ENCODE results near the gene CD36.
A peak's percentile ranks its signal among the peaks of the same experiment; 100 is the strongest.

CD36 gene

GRCh38 chr7:80629023-80629422 lies 9.4 kb upstream of the CD36 start:
- no peak for DNase-seq

GRCh38 chr7:80630608-80631405 lies 7.6 kb upstream of the CD36 start:
- DNase-seq, result peak; percentile 45

DNA sequence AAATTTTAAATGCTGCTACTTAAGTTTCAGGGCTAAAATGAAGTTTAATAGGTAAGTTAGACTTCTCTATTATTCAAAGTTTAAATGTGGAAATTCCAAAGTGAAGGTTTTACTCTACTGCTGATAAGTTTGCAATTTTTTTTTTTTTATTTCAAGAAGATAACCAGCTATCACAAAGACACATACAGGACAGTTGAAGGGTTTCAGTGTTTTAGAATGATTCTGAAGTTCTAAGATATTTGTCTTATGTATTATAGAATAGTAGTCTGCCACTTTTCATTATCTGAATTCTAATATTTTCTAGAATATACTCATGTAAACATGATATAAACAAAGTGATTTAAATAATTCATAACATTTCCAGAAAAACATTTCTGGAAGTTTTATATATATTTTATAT lies 7.0 kb upstream of the CD36 start:
- no peak for DNase-seq

- no peak for DNase-seq
These were observed 6.3 kb upstream of the CD36 start for GRCh38 chr7:80632139-80632538.

GRCh38 chr7:80632819-80633218 lies 5.6 kb upstream of the CD36 start:
- no peak for DNase-seq

DNA sequence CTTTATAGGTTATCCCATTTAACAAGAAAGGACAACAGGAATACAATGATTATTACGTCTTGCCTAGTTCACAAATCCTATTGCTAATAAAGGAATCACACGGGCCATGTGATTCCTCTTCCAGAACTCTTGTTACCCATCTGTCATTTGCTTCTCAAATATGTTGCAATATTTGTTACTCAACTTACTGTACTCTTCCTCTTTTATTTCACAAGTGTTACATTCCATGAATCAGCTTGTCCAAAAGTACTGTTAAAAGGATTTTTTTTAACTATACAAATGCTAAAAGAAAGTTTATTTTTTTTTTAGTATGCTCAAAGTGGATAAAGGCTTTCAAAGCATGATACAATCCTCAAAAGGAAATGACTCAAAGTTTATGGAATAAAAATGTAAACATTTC lies 3.9 kb upstream of the CD36 start:
- no peak for DNase-seq

GRCh38 chr7:80635533-80635932 lies 2.9 kb upstream of the CD36 start:
- DNase-seq, result no peak

DNA sequence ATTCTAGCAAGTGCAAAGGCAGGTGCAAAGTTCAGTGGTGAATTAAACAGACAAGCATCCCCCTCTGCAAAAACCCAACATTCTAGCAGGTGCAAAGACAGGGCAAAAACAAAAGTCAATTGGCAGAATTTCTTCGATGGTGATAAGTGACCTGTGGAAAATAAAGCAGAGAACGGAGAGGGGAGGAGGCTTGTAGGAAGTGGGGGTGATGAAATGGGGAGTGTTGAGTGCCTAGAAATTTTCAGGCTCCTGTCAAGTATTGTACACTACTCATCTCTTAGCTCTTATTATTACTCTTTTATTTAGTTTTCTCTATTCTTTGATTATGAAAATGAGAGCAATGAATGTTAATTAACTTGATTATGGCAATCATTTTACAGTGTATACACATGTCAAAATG lies 2.4 kb upstream of the CD36 start:
- no peak for DNase-seq

GRCh38 chr7:80636709-80637108 lies 1.7 kb upstream of the CD36 start:
- DNase-seq, result no peak

GRCh38 chr7:80637454-80637853 lies 988 bp upstream of the CD36 start:
- DNase-seq, result no peak

GRCh38 chr7:80639011-80639410 lies 569 bp downstream of the CD36 start:
- no peak for DNase-seq

DNA sequence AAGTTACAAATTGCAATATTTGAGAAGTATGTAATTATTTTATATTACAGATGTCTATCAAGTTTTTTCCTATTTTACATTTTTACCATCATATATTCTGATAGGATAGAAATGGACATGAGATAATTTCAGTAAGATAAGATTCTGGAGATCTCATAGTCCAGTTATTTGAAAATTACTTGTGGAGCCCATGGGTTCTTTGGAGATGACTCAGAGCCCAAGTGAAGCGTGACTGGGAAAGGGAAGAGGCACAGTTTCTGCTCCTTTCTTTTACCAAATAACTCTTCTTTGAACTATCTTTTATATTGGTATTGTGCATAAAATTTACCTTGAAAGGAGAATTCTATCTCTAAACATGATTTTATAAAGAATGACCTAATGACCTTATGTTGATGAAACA lies 2.4 kb downstream of the CD36 start:
- no peak for DNase-seq

- DNase-seq, result no peak
These were observed 3.1 kb downstream of the CD36 start for GRCh38 chr7:80641548-80641947.

DNA sequence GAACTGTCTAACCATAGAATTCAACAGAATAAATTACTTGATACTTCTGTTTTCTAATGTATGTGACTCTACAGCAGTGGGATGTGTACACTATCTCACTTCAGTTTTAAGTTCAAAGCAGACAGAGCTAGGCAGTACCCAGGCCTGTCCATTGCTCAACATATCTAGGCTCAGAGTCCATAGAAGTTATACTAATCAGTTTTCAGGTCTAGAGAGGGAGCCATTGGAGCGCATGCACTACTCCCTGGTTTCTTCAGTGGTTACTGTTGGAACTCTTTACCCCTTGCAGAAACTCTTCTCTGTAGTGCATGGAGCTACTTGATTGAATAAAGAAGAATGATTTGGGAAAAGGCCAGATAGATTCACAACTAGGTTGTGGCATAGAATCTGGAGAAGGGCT lies 4.4 kb downstream of the CD36 start:
- DNase-seq, result no peak

DNA sequence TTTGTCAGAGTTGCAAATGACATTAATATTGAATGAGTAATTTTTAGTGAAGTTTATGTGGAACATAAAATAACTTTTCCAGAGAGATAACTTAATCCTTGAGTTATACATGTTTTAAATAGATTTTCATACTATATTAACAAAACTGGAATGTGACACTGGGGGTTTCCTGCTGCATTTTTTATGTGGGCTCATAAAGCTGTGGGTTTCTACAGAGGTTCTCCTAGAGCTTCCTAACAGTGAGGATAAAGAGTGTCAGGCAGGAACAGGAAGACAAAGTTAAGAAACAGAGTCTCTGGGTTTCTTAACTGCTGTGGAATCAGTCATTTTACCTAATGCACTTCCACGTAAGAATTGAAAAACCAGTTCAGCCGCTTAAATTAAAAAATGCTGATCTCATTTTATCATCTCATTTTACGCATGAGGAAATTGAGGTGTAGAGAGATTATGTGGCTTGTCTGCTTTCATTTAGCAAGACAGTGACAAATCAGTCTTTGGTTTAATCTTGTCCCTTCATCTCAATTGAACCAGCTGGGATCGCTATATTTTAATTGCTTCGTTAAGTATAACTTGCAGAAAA lies 5.0 kb downstream of the CD36 start:
- no peak for DNase-seq

GRCh38 chr7:80644054-80644453 lies 5.6 kb downstream of the CD36 start:
- no peak for DNase-seq

DNA sequence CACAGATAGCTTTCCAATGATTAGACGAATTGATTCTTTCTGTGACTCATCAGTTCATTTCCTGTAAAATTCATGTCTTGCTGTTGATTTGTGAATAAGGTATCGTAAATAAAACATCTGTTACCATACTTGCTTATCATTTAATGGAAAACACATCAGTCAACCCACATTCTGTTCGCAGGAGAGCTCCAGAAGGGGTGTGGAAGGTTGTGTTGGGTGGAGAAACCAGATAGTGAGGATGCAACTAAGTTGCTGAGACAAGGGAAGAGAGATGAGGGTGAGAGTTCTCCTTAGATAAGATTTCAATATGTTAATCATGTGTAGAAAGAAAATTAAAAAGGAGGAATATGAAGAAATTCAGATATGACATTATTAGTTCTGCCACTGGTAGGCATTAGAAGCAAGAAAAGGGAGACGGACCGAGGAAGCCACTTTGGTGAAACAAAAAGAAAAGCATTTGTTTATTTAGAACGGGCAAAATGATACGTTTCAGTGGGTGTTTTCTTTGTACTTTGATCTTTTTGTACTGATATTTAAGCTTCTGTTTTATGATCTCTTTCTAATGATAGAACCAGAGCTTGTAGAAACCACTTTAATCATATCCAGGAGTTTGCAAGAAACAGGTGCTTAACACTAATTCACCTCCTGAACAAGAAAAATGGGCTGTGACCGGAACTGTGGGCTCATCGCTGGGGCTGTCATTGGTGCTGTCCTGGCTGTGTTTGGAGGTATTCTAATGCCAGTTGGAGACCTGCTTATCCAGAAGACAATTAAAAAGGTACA lies 7.8 kb downstream of the CD36 start:
- DNase-seq, result no peak

GRCh38 chr7:80647436-80647835 lies 9.0 kb downstream of the CD36 start:
- no peak for DNase-seq

GRCh38 chr7:80648031-80648600 lies 9.7 kb downstream of the CD36 start:
- no peak for DNase-seq

DNA sequence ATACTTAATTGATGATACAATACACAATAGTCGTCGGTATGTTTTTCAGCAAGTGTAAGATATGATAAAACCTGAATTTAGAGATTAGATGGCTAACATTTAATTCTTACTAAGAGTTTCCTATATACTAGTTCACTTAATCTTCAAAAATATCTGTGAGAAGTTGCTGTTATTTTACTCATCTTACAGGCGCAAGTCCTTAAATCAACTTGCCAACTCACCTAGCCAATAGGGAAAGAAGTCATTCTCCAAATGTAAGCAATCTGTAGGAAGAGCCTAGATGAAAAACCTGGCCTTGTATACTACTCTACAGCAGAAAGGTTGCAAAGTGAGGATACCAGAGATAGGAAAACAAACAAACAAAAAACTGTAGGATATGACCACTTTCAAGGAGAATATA lies 10.6 kb downstream of the CD36 start:
- DNase-seq, result no peak

- DNase-seq, result no peak
These were observed 11.6 kb downstream of the CD36 start for GRCh38 chr7:80650030-80650429.

- no peak for DNase-seq
These were observed 13.0 kb downstream of the CD36 start for GRCh38 chr7:80651471-80651870.

DNA sequence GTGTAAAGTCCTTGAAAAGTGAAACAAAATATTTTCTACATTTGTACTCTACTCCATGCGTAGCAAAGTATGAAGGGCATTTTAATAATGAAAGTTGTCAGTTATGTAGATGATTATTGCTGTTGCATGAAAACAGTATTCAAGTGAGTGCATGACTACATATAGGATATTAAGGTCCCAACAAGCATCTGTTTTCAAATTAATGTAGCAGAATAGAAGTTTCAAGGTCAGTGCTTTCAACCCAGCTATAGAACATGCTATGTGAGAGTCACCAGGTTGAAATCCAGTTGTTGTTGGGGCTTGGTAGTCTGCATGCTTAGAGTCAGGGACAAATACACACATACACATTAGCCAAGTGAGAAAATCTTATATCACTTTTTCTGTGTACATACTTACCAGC lies 14.8 kb downstream of the CD36 start:
- DNase-seq, result no peak

GRCh38 chr7:80654887-80655340 lies 16.5 kb downstream of the CD36 start:
- DNase-seq, result no peak
